ENCODE data around the gene CMTM3. TPM values are rescaled to one million over a fixed set of nuclear protein-coding genes. Genes with fewer than 3 reads are reported as not detected.
A peak's percentile ranks its signal among the peaks of the same experiment; 100 is the strongest.

The CMTM3 gene
- total and polyA plus RNA-seq, 9 of the 15 experiments (the other 6 are each of a cell fraction or from before 2014, with no cell fraction given) = 4.6 to 33.4 (median 17.5) TPM

GRCh38 chr16:66578651-66579531 is 25.6 kb upstream of the CMTM3 start, which contains the start of gene CMTM2:
Gene CMTM2, plus strand, starts transcription at chr16:66579463. Its CDS starts 145 bp downstream, at chr16:66579608.
- 51% methylated on average over 52 of the region's 77 CpGs for WGBS (ENCODE audit: insufficient coverage, low coverage, missing lambda C conversion rate)
- no peak within 1 kb of the TSS for H3K4me3 ChIP-seq

More at GRCh38 chr16:66578651-66579531, 25.6 kb upstream of the CMTM3 start, which contains the start of gene CMTM2:
- TF ChIP-seq ZNF347 (CRISPR knock-in tag; IDR thresholded peaks at IDR 0.05; ENCODE audit: low read depth) = no peak
- no peak for TF ChIP-seq CREM (IDR thresholded peaks at IDR 0.05; ENCODE audit: low read depth)
- TF ChIP-seq POLR3A (IDR thresholded peaks at IDR 0.05; ENCODE audit: borderline replicate concordance, extremely low read depth, insufficient read depth, insufficient read length) = no peak
- no peak for TF ChIP-seq NR4A1 (CRISPR knock-in tag; IDR thresholded peaks at IDR 0.05)
- no peak for TF ChIP-seq NR4A1 (tag; IDR thresholded peaks at IDR 0.05)
- TF ChIP-seq NFIC (IDR thresholded peaks at IDR 0.05) = peak; percentile 18; the same call in 1 of the 2 replicates
- TF ChIP-seq ZNF668 (CRISPR knock-in tag; IDR thresholded peaks at IDR 0.05) = no peak
- no peak for TF ChIP-seq ZNF764 (CRISPR knock-in tag; IDR thresholded peaks at IDR 0.05; ENCODE audit: low read depth)
- Histone ChIP-seq H3K9me3 (replicated peaks; ENCODE audit: control insufficient read depth, insufficient read depth, low read depth, low read length) (no peaks in the 10 kb centered on the region), H3K4me2 (ENCODE audit: insufficient read depth, low read length) (no peak within 1 kb of the TSS), H3K79me2 (ENCODE audit: control insufficient read depth, insufficient read depth, low read length) (no peaks in the 10 kb centered on the region), H2AFZ (ENCODE audit: low read depth, low read length) (no peak within 1 kb of the TSS), H3K36me3 (ENCODE audit: control insufficient read depth, insufficient read depth, low read length) (no peaks in the 10 kb centered on the region), H3K4me1 (replicated peaks in 1 of 2; ENCODE audit: control insufficient read depth in 2 of 2, insufficient read depth in 2 of 2, low read length in 2 of 2) (peaks cover 7 to 9% of the 10 kb centered on the region in 2 experiments), H3K27me3 (ENCODE audit: control insufficient read depth in 2 of 2, insufficient read depth in 2 of 2, low read length in 2 of 2) (peaks cover 4 to 16% of the 10 kb centered on the region in 2 experiments; a peak in 4 of 5 replicates), H3K9ac (ENCODE audit: insufficient read depth in 1 of 2, low read depth in 2 of 2, low read length in 2 of 2) (no peak within 1 kb of the TSS), H3K27ac (ENCODE audit: extremely low read depth, low read depth, low read length) (no peak within 1 kb of the TSS), H4K20me1 (replicated peaks; ENCODE audit: control insufficient read depth, insufficient read depth, low read length) (no peaks in the 10 kb centered on the region), H3K9me1 (ENCODE audit: control insufficient read depth, insufficient read depth, low read length) (no peaks in the 10 kb centered on the region)
- no peak for ATAC-seq
- ChIA-PET CTCF (ENCODE audit: low intra/inter-chr PET ratio) (no interaction called here), POLR2A (interaction anchor here (1.4 kb wide), 1 partner anchor 9 kb away, joined by 4 read pairs; no protein-coding TSS in a partner anchor)
- intact Hi-C loops (cut with micrococcal nuclease) (no loop called here), in situ Hi-C loops (cut with MboI) (no loop called here)
- BruUV-seq (replicated peaks) = no TSS peak
- no peak for FAIRE-seq
- DNase-seq (ENCODE audit: extremely low read depth in 1 of 4, low spot score in 3 of 4) = no peak
